GM13976 (cell line): ENCODE data around the gene PTPN21.

Experiments
- DNase-seq: peaks from one replicate; pipeline ENCODE4 v3.0.0; 2012; ENCODE audit warnings: low spot score
- in situ Hi-C: fragments of 300-500 bp; cut with MboI; formaldehyde crosslinking; loops from one replicate; pipeline ENCODE4 v1.12.0; 2022; ENCODE audit warnings: low sequenced_read_pairs, mixed read lengths, inconsistent platforms; ENCODE audit not compliant: unreplicated experiment
- TF ChIP-seq, protein P1 (sequence below): IDR thresholded peaks from 2 replicates; pipeline ENCODE4 v1.5.1; 2012; ENCODE audit warnings: borderline replicate concordance, mild to moderate bottlenecking; ENCODE audit not compliant: insufficient read depth; ENCODE audit errors: extremely low read depth, missing control alignments, control extremely low read depth

Gene PTPN21

DNA sequence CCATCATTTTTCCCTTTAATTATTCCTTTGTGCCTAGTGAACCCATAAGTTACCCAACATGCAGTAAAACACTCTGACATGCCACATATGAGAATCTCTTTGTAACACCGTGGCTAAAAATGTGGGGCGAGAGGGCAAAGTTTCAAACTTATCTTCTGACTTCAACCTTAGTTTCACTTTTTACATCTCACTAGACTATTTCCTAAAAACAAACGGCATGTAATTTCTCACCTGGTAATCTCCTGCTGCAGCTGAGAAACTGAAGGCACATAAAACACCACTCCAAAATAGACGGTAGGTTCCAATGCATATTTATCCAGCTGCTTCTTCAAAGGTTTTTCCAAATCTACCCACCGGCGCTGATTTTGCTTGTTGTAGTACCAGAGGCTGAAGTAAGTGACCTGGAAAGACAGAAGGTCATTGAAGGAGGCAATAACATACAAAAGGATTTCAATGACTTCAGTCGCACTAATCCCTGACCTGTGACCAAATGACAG, 37.9 kb downstream of the PTPN21 start:
- in situ Hi-C loops, result no loop called here

DNA sequence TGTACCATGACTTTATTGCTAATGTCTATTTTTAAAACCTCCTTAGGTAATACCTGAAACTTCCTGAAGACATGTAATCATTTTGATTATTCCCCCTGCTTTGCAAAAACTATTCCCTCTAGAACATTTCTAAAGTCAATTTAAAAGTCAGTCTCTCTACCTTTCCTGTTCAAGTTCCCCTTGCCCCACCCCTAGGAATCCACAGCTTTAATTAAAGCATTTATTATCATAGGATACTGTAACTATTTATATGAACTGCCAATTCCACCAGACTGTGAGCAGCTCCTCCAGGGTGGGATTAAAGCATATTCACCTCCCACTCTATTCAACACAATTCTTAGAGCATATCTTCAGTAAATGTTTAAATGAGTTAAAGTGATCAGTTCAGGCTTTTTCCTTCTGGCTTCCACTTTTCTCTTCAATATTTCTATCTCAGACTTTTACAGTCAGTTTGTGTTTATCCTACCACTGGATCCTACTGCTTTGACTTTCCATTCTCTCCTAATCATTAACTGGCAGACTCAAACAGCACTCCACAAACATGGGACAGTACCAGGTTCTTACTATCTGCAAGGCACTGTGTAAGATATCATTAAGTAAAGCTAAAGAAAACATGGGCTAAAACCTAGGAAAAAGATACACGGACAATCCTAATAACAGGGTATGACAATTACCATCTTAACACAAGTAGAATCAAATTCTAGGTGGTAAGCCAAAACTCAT, 39.1 kb downstream of the PTPN21 start:
- in situ Hi-C loops, result no loop called here
- TF ChIP-seq, protein P1, sequence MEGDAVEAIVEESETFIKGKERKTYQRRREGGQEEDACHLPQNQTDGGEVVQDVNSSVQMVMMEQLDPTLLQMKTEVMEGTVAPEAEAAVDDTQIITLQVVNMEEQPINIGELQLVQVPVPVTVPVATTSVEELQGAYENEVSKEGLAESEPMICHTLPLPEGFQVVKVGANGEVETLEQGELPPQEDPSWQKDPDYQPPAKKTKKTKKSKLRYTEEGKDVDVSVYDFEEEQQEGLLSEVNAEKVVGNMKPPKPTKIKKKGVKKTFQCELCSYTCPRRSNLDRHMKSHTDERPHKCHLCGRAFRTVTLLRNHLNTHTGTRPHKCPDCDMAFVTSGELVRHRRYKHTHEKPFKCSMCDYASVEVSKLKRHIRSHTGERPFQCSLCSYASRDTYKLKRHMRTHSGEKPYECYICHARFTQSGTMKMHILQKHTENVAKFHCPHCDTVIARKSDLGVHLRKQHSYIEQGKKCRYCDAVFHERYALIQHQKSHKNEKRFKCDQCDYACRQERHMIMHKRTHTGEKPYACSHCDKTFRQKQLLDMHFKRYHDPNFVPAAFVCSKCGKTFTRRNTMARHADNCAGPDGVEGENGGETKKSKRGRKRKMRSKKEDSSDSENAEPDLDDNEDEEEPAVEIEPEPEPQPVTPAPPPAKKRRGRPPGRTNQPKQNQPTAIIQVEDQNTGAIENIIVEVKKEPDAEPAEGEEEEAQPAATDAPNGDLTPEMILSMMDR, result no peak
- DNase-seq, result no peak

More for the DNA sequence above, 37.9 kb downstream of the PTPN21 start:
- DNase-seq, result no peak
- TF ChIP-seq, protein P1, result no peak

DNA sequence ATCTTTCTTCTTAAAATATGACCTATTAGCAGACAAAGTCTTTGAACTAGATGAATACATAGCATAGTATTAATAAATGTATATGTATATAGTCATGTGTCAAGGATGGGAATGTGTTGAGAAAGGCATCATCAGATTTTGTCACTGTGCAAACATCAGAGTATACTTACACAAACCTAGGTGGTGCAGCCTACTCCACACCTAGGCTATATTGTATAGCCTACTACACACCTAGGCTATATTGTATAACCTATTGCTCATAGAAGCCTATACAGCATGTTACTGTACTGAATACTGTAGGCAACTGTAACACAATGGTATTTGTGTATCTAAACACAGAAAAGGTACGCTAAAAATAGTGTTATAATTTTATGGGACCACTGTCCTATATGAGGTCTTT, 47.6 kb downstream of the PTPN21 start:
- TF ChIP-seq, protein P1, result no peak
- in situ Hi-C loops, result no loop called here
- no peak for DNase-seq

DNA sequence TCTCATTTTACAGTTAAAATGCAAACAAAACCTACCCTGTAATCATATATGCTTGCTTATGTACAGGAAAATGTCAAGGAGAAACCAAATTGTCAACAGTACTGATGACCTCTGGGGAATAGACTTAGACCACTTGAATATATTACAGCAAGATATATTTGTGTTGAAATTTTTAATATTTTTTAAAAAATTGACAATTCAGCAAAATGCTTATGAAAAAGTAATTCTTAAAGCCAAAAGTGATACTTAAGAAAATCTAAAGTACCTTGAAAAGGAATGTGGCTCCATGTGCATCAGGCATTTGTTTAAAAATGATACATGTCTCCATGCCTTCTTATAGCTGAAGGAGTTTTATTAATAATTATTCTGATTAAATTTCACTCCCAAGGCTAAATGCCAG, 49.2 kb downstream of the PTPN21 start:
- in situ Hi-C loops, result no loop called here
- DNase-seq, result no peak
- TF ChIP-seq, protein P1, result no peak

DNA sequence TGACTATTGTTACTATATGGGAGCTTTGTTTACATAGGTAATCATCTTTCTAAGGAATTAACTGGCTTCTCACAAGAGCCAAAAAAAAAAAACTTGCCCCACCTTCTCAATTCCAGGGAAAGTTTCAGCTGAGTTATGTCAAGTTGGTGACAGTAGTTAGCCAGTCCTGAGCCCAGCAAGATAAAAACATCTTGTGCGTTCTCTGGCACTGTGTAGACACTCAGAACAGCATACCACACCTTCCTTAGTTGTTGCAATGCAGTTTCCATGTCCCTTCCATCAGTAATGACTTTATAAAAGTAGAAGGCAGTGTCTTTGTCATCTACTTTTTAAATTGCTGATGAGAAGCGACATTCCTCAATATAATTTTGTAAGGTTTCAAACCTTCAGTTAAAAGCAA, 50.2 kb downstream of the PTPN21 start:
- in situ Hi-C loops, result no loop called here
- TF ChIP-seq, protein P1, result no peak
- DNase-seq, result no peak

DNA sequence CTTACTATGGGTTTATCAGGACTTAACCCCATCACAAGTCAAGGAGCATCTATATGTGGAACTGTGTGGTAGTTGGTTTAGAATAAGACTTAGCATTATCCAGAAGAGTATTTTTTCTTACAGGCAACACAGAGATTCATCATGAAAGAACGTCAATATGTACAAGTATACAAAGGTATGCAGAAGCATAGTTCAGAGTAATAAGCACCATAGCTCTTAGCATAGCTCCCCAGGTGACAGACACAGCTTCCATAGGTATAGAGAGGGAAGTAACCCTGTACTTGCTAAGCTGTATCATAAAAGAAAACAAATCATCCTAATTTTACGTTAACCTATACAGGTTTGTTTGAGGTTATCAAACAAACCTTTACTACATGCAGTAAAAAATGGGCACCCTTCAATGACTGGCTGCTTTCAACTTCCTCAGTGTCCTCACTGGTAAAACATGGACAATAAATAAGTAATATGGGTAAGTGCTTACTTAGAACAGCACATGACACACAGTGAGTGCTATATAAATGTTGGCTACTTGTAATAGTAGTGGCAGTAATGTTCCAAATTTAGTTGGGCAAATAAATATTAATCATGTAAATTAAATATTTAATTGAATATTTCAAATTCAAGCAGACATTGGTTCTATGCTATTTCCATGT, 50.9 kb downstream of the PTPN21 start:
- in situ Hi-C loops, result no loop called here

More for the DNA sequence above, 50.9 kb downstream of the PTPN21 start:
- DNase-seq, result no peak
- TF ChIP-seq, protein P1, result no peak
